SK-N-SH treated with all-trans-retinoic acid at 6 μM for 48 hours (cell line): ENCODE measurements around the gene COL23A1.

Experiments used
- ARNTL ChIP-seq: fragments of 450-650 bp; formaldehyde crosslinking; IDR thresholded peaks from 2 replicates; pipeline ENCODE4 v1.5.0; 2020; ENCODE audit warnings: low read depth, mild to moderate bottlenecking, moderate library complexity, borderline replicate concordance
- CSRNP3 ChIP-seq: fragments of 250-450 bp; sonication (Bioruptor Pico); IDR thresholded peaks from 2 replicates; pipeline ENCODE4 v1.5.1; 2021; ENCODE audit warnings: mild to moderate bottlenecking, moderate library complexity
- ISL1 ChIP-seq: fragments of 250-450 bp; sonication (Bioruptor Pico); IDR thresholded peaks from 2 replicates; pipeline ENCODE4 v2.1.2; 2022; ENCODE audit warnings: mild to moderate bottlenecking, moderate library complexity
- OSR1 ChIP-seq: fragments of 250-450 bp; sonication (Bioruptor Pico); IDR thresholded peaks from 2 replicates; pipeline ENCODE4 v1.8.0; 2022; ENCODE audit warnings: moderate library complexity, mild to moderate bottlenecking, inconsistent platforms
- PATZ1 ChIP-seq: fragments of 250-450 bp; sonication (Bioruptor Pico); IDR thresholded peaks from 2 replicates; pipeline ENCODE4 v1.8.0; 2020; ENCODE audit warnings: mild to moderate bottlenecking, moderate library complexity, borderline replicate concordance
- RARB ChIP-seq: fragments of 250-450 bp; sonication (Bioruptor Pico); IDR thresholded peaks from 2 replicates; pipeline ENCODE4 v1.8.0; 2021; ENCODE audit warnings: mild to moderate bottlenecking, moderate library complexity
- SNAI2 ChIP-seq: fragments of 250-450 bp; sonication (Bioruptor Pico); IDR thresholded peaks from 2 replicates; pipeline ENCODE4 v1.5.0; 2020; ENCODE audit warnings: mild to moderate bottlenecking, moderate library complexity
- TOX ChIP-seq: fragments of 250-450 bp; sonication (Bioruptor Pico); IDR thresholded peaks from 2 replicates; pipeline ENCODE4 v1.8.0; 2021; ENCODE audit warnings: mild to moderate bottlenecking, moderate library complexity, borderline replicate concordance
- ZFP3 ChIP-seq: fragments of 250-450 bp; sonication (Bioruptor Pico); IDR thresholded peaks from 2 replicates; pipeline ENCODE4 v1.5.0; 2020; ENCODE audit warnings: mild to moderate bottlenecking, moderate library complexity
- ZFP30 ChIP-seq: fragments of 450-650 bp; formaldehyde crosslinking; IDR thresholded peaks from 2 replicates; pipeline ENCODE4 v1.5.0; 2022; ENCODE audit warnings: mild to moderate bottlenecking, moderate library complexity
- ZNF70 ChIP-seq: fragments of 450-650 bp; formaldehyde crosslinking; IDR thresholded peaks from 2 replicates; pipeline ENCODE4 v1.5.0; 2020; ENCODE audit warnings: mild to moderate bottlenecking, moderate library complexity
- ZNF8 ChIP-seq: fragments of 450-650 bp; formaldehyde crosslinking; IDR thresholded peaks from 2 replicates; pipeline ENCODE4 v1.5.0; 2020; ENCODE audit warnings: mild to moderate bottlenecking, moderate library complexity

- TF ChIP-seq ARNTL (CRISPR knock-in tag): no peak
- no peak for TF ChIP-seq ZFP3 (CRISPR knock-in tag)
- no peak for TF ChIP-seq ISL1 (CRISPR knock-in tag)
- TF ChIP-seq CSRNP3 (CRISPR knock-in tag): no peak
- no peak for TF ChIP-seq ZNF70 (CRISPR knock-in tag)
- no peak for TF ChIP-seq OSR1 (CRISPR knock-in tag)
- TF ChIP-seq ZNF8 (CRISPR knock-in tag): no peak
- no peak for TF ChIP-seq ZFP30 (CRISPR knock-in tag)
- no peak for TF ChIP-seq PATZ1 (CRISPR knock-in tag)
- TF ChIP-seq TOX (CRISPR knock-in tag): no peak
- no peak for TF ChIP-seq SNAI2 (CRISPR knock-in tag)
- no peak for TF ChIP-seq RARB (CRISPR knock-in tag)
Measured at GRCh38 chr5:178283520-178283919, 306.7 kb downstream of the COL23A1 start.
